PC-3 (cell line): ENCODE data around the gene TXK.

Experiments used
- EZH2 ChIP-seq: fragments of 300-600 bp; sonication (generic); IDR thresholded peaks from one replicate; pipeline ENCODE4 v1.6.1; 2017; ENCODE audit warnings: antibody characterized with exemption, mild to moderate bottlenecking, low read length; ENCODE audit not compliant: unreplicated experiment
- EZH2phosphoT487 ChIP-seq: fragments of 300-600 bp; sonication (generic); IDR thresholded peaks from 2 replicates; pipeline ENCODE4 v1.6.1; 2018; ENCODE audit warnings: mild to moderate bottlenecking, antibody characterized with exemption, low read length, borderline replicate concordance
- TF ChIP-seq, protein P1 (sequence below): fragments of 300-600 bp; sonication (generic); conservative IDR thresholded peaks from 2 replicates; pipeline ENCODE4 v1.5.1; 2017; ENCODE audit warnings: antibody characterized with exemption, low read depth, mild to moderate bottlenecking, low read length

DNA sequence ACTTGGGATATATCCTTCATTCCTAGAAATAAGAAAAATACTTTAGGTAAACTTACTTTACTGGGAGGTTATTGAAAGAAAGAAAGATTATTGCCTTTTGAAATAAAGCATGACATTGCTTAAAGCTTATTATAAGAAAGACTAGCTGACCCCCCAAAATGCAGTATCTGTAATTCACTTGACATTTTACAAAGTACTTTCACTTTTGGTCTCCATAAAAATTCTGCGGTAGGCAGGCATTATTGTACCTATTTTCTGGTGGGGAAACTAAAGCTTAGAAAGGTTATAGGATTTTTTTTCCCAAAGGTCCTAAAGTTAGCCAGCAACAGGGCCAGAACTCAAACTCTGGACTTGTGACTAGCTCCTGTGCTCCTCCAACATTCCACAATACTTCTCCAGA lies 29.7 kb upstream of the TXK start:
- TF ChIP-seq, protein P1, sequence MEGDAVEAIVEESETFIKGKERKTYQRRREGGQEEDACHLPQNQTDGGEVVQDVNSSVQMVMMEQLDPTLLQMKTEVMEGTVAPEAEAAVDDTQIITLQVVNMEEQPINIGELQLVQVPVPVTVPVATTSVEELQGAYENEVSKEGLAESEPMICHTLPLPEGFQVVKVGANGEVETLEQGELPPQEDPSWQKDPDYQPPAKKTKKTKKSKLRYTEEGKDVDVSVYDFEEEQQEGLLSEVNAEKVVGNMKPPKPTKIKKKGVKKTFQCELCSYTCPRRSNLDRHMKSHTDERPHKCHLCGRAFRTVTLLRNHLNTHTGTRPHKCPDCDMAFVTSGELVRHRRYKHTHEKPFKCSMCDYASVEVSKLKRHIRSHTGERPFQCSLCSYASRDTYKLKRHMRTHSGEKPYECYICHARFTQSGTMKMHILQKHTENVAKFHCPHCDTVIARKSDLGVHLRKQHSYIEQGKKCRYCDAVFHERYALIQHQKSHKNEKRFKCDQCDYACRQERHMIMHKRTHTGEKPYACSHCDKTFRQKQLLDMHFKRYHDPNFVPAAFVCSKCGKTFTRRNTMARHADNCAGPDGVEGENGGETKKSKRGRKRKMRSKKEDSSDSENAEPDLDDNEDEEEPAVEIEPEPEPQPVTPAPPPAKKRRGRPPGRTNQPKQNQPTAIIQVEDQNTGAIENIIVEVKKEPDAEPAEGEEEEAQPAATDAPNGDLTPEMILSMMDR, result no peak
- TF ChIP-seq EZH2 (no peak), EZH2phosphoT487 (no peak)
